Lung (tissue), 12 donors: ENCODE results near the gene MBTD1. TPM values are rescaled to one million over a fixed set of nuclear protein-coding genes. Genes with fewer than 3 reads are reported as not detected.

Experiments used
- ATAC-seq: fragments of 200-7000 bp; cut with Tn5 transposase; one replicate; pipeline ENCODE4 v1.9.1; 2020; ENCODE audit warnings: moderate number of reproducible peaks; ENCODE audit not compliant: insufficient read depth, low FRiP score
- DNase-seq, 3 donors: peaks; one replicate each; pipeline ENCODE4 v3.0.0-alpha.2; 2013 to 2017
- H3K27ac ChIP-seq, 2 donors: one replicate each; pipeline ENCODE4 v1.5.1; 2013; ENCODE audit warnings: mild to moderate bottlenecking in 2 of 2, moderate library complexity in 2 of 2, control low read depth in 1 of 2, inconsistent platforms in 1 of 2, low read depth in 1 of 2, low read length in 1 of 2
- H3K27me3 ChIP-seq, 3 donors: one replicate each; pipeline ENCODE4 v1.5.1; 2013; ENCODE audit warnings: low read length in 2 of 3; ENCODE audit not compliant: control insufficient read depth in 3 of 3, insufficient read depth in 3 of 3
- H3K36me3 ChIP-seq, 4 donors: one replicate each; pipeline ENCODE4 v1.5.1; 2013; ENCODE audit warnings: low read length in 4 of 4, mild to moderate bottlenecking in 1 of 4, moderate library complexity in 1 of 4; ENCODE audit not compliant: control insufficient read depth in 4 of 4, insufficient read depth in 4 of 4
- H3K4me1 ChIP-seq, 5 donors: one replicate each; pipeline ENCODE4 v1.5.1; 2013; ENCODE audit warnings: low read length in 5 of 5, mild to moderate bottlenecking in 2 of 5, moderate library complexity in 1 of 5; ENCODE audit not compliant: control insufficient read depth in 5 of 5, insufficient read depth in 5 of 5
- H3K4me3 ChIP-seq: one replicate; pipeline ENCODE4 v1.5.1; 2013; ENCODE audit warnings: mild to moderate bottlenecking, control low read depth, moderate library complexity
- H3K9ac ChIP-seq, 2 donors: one replicate each; pipeline ENCODE4 v1.5.1; 2013; ENCODE audit warnings: low read length in 2 of 2, control low read depth in 1 of 2; ENCODE audit not compliant: insufficient read depth in 1 of 2
- H3K9me3 ChIP-seq, 4 donors: one replicate each; pipeline ENCODE4 v1.5.1; 2013; ENCODE audit warnings: low read length in 3 of 4, mild to moderate bottlenecking in 1 of 4, moderate library complexity in 1 of 4; ENCODE audit not compliant: control insufficient read depth in 4 of 4, insufficient read depth in 3 of 4
- WGBS, 2 donors: extraction: QIAGEN DNeasy Blood & Tissue Kit; methylation state at CpG; one replicate each; pipeline ENCODE4 v1.1.7; 2013; 5-methylcytosine and 5-hydroxymethylcytosine counted together
- polyA plus RNA-seq, 2 donors: library from polyadenylated mRNA; stranded (reverse); fragments of 200-250 nt; gene quantifications; one replicate each; pipeline ENCODE4 v1.2.1, GENCODE V29; 2013
- total RNA-seq, 2 donors: library from RNA; depleted of rRNA in 1 of 2; stranded (reverse); fragments of >200 nt in 1 of 2; gene quantifications; one replicate each; pipeline ENCODE4 v1.2.1, GENCODE V29; 2014 to 2021
- TF ChIP-seq, protein P1 (sequence below): IDR thresholded peaks from 2 replicates; pipeline ENCODE4 v1.5.1; 2012; ENCODE audit warnings: mild to moderate bottlenecking; ENCODE audit errors: control extremely low read depth, extremely low read depth
- donor health status: control.
- donor health status: control.
- donor health status: Bipolar disorder and iron deficiency.
- donor health status: healthy.
- donor health status: DM: yes; HTN: yes; CAD: no.

MBTD1 gene
- total and polyA plus RNA-seq, 4 donors, result 4.3 to 79.2 (median 9.1) TPM

DNA sequence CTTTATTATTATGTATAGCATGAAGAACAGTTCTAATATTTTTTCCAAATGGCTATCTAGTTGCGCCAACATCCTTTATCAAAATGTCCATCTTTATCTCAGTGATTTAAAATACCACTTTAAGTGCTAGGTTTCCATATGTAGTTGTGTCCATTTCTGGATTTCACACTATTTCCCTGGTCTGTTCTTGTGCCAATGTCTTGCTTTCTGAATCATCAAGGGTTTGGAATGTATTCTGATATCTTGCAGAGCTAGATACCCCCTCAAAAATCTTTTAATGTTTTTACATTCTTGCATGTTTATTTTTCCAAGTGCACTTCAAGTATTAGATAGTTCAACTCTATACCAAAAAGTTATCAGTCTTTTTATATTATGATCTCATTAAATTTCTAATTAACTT, 14.3 kb downstream of the MBTD1 start:
- ATAC-seq, result no peak
- peaks cover 0 to 3% (median 0%) of the 10 kb centered on the region in 5 donors for H3K4me1 ChIP-seq
- 98% methylated on average over 1 of the region's 1 CpG for WGBS, 2 donors

DNA sequence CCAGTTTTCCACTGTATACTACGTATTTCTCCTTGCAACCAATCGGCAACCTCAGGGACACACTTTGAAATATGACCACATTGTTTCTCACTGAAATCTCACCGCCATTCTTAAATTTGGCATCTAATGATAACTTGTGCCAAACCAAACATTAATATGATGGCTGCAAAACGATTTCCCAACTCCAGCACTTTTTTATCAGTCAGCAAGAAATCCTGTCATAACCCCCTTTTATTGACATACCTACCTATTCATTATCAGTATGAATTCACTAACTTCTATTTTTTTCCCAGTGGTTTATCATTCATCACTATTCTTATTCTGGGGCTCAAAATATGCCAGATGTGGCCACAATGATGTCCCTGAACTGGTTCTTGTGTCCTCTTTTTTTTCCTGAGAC, 15.8 kb downstream of the MBTD1 start:
- Histone ChIP-seq H3K4me3 (no peak overlapping the region), H3K36me3 (peaks cover 0 to 3% (median 1%) of the 10 kb centered on the region in 4 donors), H3K9me3 (no peaks in the 10 kb centered on the region), H3K27me3 (no peaks in the 10 kb centered on the region), H3K9ac (no peak overlapping the region), H3K27ac (no peak overlapping the region), H3K4me1 (peaks cover 0 to 3% (median 0%) of the 10 kb centered on the region in 5 donors)
- DNase-seq, result no peak
- 64 to 82% methylated on average over 4 of the region's 4 CpGs for WGBS, 2 donors
- TF ChIP-seq, protein P1, sequence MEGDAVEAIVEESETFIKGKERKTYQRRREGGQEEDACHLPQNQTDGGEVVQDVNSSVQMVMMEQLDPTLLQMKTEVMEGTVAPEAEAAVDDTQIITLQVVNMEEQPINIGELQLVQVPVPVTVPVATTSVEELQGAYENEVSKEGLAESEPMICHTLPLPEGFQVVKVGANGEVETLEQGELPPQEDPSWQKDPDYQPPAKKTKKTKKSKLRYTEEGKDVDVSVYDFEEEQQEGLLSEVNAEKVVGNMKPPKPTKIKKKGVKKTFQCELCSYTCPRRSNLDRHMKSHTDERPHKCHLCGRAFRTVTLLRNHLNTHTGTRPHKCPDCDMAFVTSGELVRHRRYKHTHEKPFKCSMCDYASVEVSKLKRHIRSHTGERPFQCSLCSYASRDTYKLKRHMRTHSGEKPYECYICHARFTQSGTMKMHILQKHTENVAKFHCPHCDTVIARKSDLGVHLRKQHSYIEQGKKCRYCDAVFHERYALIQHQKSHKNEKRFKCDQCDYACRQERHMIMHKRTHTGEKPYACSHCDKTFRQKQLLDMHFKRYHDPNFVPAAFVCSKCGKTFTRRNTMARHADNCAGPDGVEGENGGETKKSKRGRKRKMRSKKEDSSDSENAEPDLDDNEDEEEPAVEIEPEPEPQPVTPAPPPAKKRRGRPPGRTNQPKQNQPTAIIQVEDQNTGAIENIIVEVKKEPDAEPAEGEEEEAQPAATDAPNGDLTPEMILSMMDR, result no peak
- no peak for ATAC-seq

More for the DNA sequence above, 14.3 kb downstream of the MBTD1 start:
- peaks cover 0 to 5% (median 4%) of the 10 kb centered on the region in 4 donors for H3K36me3 ChIP-seq
- TF ChIP-seq, protein P1, result no peak
- no peak for DNase-seq
- no peak overlapping the region for H3K27ac ChIP-seq
- no peaks in the 10 kb centered on the region for H3K9me3 ChIP-seq
- H3K4me3 ChIP-seq, result no peak overlapping the region
- H3K27me3 ChIP-seq, result no peaks in the 10 kb centered on the region
- H3K9ac ChIP-seq, result no peak overlapping the region

DNA sequence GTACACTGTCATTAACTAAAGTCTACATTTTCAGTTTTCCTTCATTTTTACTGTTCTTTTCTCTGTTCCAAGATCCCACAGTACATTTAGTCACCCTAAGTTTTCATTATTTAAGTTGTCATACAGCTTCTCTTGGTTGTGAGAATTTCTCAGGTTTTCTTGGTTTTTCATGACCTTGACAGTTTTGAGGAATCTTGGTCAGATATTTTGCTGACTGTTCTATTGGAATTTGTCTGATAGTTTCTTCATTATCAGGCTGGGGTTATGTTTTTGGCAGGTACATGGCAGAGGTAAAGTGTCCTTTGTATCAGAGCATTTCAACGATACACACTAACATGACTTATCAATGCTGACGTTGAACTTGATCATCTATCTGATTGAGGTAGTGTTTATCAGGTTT, 19.6 kb downstream of the MBTD1 start:
- Histone ChIP-seq H3K9ac (no peak overlapping the region), H3K4me3 (no peak overlapping the region), H3K36me3 (peaks cover 0 to 14% (median 3%) of the 10 kb centered on the region in 4 donors), H3K4me1 (peaks cover 0 to 3% (median 0%) of the 10 kb centered on the region in 5 donors), H3K27me3 (no peaks in the 10 kb centered on the region), H3K9me3 (no peaks in the 10 kb centered on the region), H3K27ac (no peak overlapping the region)
- 92 to 93% methylated on average over 2 of the region's 2 CpGs for WGBS, 2 donors
- TF ChIP-seq, protein P1, result no peak
- ATAC-seq, result no peak
- DNase-seq, result no peak
